ENCODE results near the gene CTSZ. TPM values are rescaled to one million over a fixed set of nuclear protein-coding genes. Genes with fewer than 3 reads are reported as not detected.
"Not testable (repeated sequence)": the region's sequence is repeated elsewhere in the genome, so short reads cannot be mapped to it uniquely, and the experiment has no call there.

Gene CTSZ
- total RNA-seq, 1 donor from 2014 or later, result 48.1 TPM

- no peaks in the 10 kb centered on the region for H3K27me3 Mint-ChIP-seq
- H3K27ac Mint-ChIP-seq, result no peak overlapping the region
- no peak for DNase-seq
Observed at GRCh38 chr20:58992911-58993310, 14.1 kb downstream of the CTSZ start.

DNA sequence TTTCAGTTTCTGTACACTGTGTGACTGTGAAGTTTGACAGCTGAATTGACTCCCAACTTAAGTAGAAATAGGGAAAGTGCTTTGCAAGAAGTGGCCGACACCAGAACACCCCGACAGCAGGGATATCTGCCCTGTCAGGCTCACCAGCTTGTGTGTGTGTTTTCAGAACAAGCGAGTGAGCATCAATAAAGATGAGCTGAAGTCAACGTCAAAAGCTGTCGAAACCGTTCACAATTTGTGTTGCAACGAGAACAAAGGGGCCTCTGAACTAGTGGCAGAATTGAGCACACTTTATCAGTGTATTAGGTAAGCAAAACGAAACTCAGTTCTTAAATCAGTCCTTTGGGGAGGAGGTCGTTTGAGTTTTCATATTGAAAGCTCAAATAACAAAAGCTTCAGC is 15.3 kb downstream of the CTSZ start:
- DNase-seq, result no peak
- intact Hi-C loops (cut with micrococcal nuclease), result no loop called here
- H3K27me3 Mint-ChIP-seq, result no peaks in the 10 kb centered on the region
- H3K4me3 Mint-ChIP-seq, result no peak overlapping the region
- peaks cover 82% of the 10 kb centered on the region for H3K36me3 Mint-ChIP-seq (ENCODE audit: low read depth)
- no peak overlapping the region for H3K27ac Mint-ChIP-seq
- peaks cover 7% of the 10 kb centered on the region for H3K4me1 Mint-ChIP-seq
- no peaks in the 10 kb centered on the region for H3K9me3 Mint-ChIP-seq

More at GRCh38 chr20:58992911-58993310, 14.1 kb downstream of the CTSZ start:
- Mint-ChIP-seq H3K9me3 (no peaks in the 10 kb centered on the region), H3K4me1 (peaks cover 4% of the 10 kb centered on the region), H3K36me3 (ENCODE audit: low read depth) (peaks cover 80% of the 10 kb centered on the region), H3K4me3 (no peak overlapping the region)
- intact Hi-C loops (cut with micrococcal nuclease), result no loop called here

GRCh38 chr20:58990651-58991445 is 16.2 kb downstream of the CTSZ start:
- H3K4me3 Mint-ChIP-seq, result no peak overlapping the region
- no peaks in the 10 kb centered on the region for H3K9me3 Mint-ChIP-seq
- no peak for DNase-seq
- intact Hi-C loops (cut with micrococcal nuclease), result no loop called here
- peaks cover 11% of the 10 kb centered on the region for H3K4me1 Mint-ChIP-seq
- no peak overlapping the region for H3K27ac Mint-ChIP-seq
- peaks cover 78% of the 10 kb centered on the region for H3K36me3 Mint-ChIP-seq (ENCODE audit: low read depth)
- no peaks in the 10 kb centered on the region for H3K27me3 Mint-ChIP-seq

DNA sequence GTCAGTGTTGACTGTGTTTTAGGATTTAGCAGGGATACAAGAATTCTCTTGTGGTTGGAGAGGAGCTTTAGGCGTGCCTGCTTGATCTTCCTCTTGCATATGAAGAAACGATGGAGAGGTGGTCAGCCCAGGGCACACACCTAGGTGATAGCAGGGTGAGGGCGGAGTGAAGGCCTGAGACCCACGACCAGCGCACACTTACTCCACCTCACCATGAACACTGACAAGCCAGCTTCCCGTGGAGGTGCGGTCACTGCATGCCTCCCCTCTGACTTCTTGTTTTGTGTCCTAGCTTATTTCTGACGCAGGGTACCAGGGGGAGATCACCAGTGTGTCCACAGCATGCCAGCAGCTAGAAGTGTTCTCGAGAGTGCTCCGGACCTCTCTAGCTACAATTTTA is 17.9 kb downstream of the CTSZ start:
- DNase-seq, result no peak
- Mint-ChIP-seq H3K27me3 (no peaks in the 10 kb centered on the region), H3K4me3 (no peak overlapping the region), H3K9me3 (no peaks in the 10 kb centered on the region), H3K36me3 (ENCODE audit: low read depth) (peaks cover 69% of the 10 kb centered on the region), H3K4me1 (peaks cover 18% of the 10 kb centered on the region), H3K27ac (no peak overlapping the region)
- intact Hi-C loops (cut with micrococcal nuclease), result no loop called here

GRCh38 chr20:58988565-58988882 is 18.5 kb downstream of the CTSZ start:
- Mint-ChIP-seq H3K9me3 (no peaks in the 10 kb centered on the region), H3K36me3 (ENCODE audit: low read depth) (peaks cover 70% of the 10 kb centered on the region), H3K4me3 (no peak overlapping the region), H3K27ac (no peak overlapping the region), H3K4me1 (peaks cover 23% of the 10 kb centered on the region), H3K27me3 (no peaks in the 10 kb centered on the region)
- intact Hi-C loops (cut with micrococcal nuclease), result no loop called here
- DNase-seq, result no peak

DNA sequence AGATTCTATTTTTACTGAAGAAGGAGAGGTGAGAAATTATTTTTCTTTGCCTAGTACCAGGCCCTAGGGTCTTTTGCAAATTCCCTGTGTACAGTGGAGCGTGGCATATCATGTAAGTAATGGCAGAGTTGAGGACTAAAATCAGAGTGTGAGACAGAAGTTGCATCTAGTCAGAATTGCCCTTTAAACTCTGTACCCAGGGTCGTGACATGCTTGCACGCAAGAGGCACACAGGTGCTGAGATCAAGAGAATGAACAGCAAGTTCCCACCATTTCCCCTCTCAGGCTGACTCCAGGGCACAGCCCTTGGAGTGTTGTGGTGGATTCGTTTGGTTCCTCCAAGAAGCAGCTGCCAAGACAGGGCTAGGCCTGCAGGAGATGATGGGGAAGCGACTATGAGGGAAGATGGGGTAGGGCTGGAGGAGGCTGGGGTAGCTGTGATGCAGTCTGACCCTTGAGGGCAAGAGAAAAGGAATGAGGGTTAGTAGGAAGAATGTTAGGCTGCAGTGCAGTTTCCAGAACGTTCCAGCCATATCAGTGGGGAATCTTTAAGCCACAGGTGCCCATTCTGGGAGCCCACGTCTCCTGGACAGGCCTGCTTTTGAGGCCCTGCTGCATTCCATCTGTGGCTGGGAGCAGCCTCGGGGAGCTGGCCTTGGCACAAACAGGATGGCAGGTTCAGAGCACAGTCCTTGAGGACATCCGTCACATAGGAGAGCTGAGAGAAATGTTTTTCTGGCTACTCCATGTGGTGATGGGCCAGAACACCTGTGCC is 19.1 kb downstream of the CTSZ start:
- Mint-ChIP-seq H3K4me3 (no peak overlapping the region), H3K9me3 (no peaks in the 10 kb centered on the region), H3K36me3 (ENCODE audit: low read depth) (peaks cover 65% of the 10 kb centered on the region), H3K27ac (peak overlapping the region; percentile 12), H3K27me3 (no peaks in the 10 kb centered on the region), H3K4me1 (peaks cover 23% of the 10 kb centered on the region)
- DNase-seq, result no peak
- intact Hi-C loops (cut with micrococcal nuclease), result no loop called here

DNA sequence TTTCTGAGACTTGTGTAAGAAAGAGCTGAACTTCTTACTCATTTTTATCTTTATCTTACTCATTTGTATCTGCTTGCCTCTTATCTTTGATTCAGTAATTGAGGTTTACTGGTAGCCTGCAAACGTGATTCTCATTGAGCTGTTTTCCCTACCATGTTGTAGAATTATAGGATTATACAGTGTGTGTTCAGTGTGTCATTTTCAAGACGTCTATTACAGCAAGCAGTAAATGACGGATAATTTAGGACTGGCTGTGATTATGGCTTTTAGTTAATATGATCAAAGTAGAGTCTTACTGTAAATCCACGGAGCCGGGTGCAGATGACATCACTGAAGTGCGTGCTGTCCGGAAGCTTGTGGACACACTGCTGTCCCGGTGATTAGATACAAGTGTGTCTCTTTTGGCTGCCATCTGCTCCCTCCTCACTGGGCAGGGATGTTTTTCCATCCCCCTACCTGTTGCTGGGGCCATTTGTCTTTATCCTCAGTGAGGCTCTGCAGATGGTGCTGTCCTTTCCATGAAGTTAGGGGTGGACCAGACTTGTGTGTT is 20.0 kb downstream of the CTSZ start:
- H3K4me3 Mint-ChIP-seq, result no peak overlapping the region
- DNase-seq, result no peak

GRCh38 chr20:58986286-58986967 is 20.6 kb downstream of the CTSZ start:
- no peaks in the 10 kb centered on the region for H3K9me3 Mint-ChIP-seq
- peaks cover 33% of the 10 kb centered on the region for H3K4me1 Mint-ChIP-seq
- H3K27me3 Mint-ChIP-seq, result no peaks in the 10 kb centered on the region
- DNase-seq, result no peak
- no peak overlapping the region for H3K4me3 Mint-ChIP-seq
- H3K27ac Mint-ChIP-seq, result no peak overlapping the region
- intact Hi-C loops (cut with micrococcal nuclease), result no loop called here
- H3K36me3 Mint-ChIP-seq (ENCODE audit: low read depth), result peaks cover 61% of the 10 kb centered on the region

More for the DNA sequence above, 20.0 kb downstream of the CTSZ start:
- Mint-ChIP-seq H3K27me3 (no peaks in the 10 kb centered on the region), H3K27ac (no peak overlapping the region), H3K9me3 (no peaks in the 10 kb centered on the region), H3K36me3 (ENCODE audit: low read depth) (peaks cover 64% of the 10 kb centered on the region), H3K4me1 (peaks cover 30% of the 10 kb centered on the region)
- intact Hi-C loops (cut with micrococcal nuclease), result no loop called here

- Mint-ChIP-seq H3K36me3 (ENCODE audit: low read depth) (peaks cover 56% of the 10 kb centered on the region), H3K27ac (no peak overlapping the region), H3K9me3 (no peaks in the 10 kb centered on the region), H3K27me3 (no peaks in the 10 kb centered on the region), H3K4me3 (no peak overlapping the region), H3K4me1 (peaks cover 33% of the 10 kb centered on the region)
- DNase-seq, result no peak
- intact Hi-C loops (cut with micrococcal nuclease), result no loop called here
Observed at GRCh38 chr20:58985656-58986055, 21.4 kb downstream of the CTSZ start.

DNA sequence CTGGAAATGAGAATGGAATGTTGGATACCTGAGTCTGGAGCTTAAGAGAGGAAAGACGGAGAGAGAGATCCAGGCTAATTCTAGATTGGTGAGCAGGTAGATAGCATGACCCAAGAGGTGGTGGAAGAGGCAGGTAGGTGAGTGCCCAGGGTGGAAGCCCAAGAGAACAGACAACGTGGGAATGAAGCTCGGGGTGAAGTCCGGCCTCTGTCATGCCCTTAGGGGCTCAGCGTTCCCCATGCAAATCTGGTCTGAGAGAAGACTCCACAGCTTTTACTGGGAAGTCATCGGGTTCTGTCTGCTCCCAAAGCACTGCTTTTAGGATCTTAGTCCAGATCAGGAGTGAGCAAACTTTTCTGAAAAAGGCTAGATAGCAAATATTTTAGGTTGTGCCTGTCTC is 22.4 kb downstream of the CTSZ start:
- Mint-ChIP-seq H3K27me3 (peaks cover 1% of the 10 kb centered on the region), H3K9me3 (no peaks in the 10 kb centered on the region), H3K36me3 (ENCODE audit: low read depth) (peaks cover 49% of the 10 kb centered on the region), H3K4me3 (no peak overlapping the region), H3K4me1 (peaks cover 33% of the 10 kb centered on the region), H3K27ac (no peak overlapping the region)
- DNase-seq, result no peak
- intact Hi-C loops (cut with micrococcal nuclease), result no loop called here

GRCh38 chr20:58983115-58983468 is 24.0 kb downstream of the CTSZ start:
- Mint-ChIP-seq H3K36me3 (ENCODE audit: low read depth) (peaks cover 38% of the 10 kb centered on the region), H3K4me1 (peaks cover 33% of the 10 kb centered on the region)
- intact Hi-C loops (cut with micrococcal nuclease); H3K9me3 Mint-ChIP-seq; H3K4me3 Mint-ChIP-seq; DNase-seq; H3K27me3 Mint-ChIP-seq; H3K27ac Mint-ChIP-seq: not testable (repeated sequence)

DNA sequence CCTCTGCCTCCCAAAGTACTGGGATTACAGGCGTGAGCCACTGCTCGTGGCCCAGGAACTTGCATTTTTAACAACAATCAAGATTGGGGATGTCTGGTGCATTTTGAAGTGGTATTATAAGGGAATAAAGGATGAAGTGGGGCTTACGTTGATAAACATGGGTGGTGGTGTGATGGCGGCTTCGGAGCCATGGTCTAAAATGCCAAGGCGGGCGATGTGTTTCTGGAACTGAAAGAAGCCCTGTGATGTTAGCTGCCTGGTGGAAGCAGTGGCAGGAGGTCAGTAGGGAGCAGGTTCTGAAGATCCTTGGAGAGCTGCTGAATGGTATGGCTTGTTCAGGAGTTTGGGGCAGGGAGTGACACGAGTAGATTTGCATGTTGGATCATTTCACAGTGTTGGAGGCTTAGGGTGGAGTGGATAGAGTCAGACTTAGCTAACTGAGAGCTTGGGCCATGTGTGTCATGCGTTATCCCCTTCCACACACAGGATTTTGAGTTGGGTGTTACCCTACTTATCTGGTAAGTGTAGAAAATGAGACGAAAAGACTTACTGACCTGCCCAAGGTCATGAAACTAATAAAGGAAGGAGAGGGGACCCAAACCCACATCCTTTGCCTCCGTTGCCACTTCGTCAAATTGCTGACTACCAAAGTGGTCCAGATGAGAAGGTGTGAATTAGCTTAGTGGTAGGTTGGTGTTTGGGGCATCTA is 24.5 kb downstream of the CTSZ start:
- no peak for DNase-seq
- Mint-ChIP-seq H3K9me3 (no peaks in the 10 kb centered on the region), H3K27me3 (peaks cover 9% of the 10 kb centered on the region), H3K4me3 (peak overlapping the region; percentile 94), H3K36me3 (ENCODE audit: low read depth) (peaks cover 33% of the 10 kb centered on the region), H3K4me1 (peaks cover 33% of the 10 kb centered on the region), H3K27ac (peak overlapping the region; percentile 91)
- intact Hi-C loops (cut with micrococcal nuclease), result no loop called here

DNA sequence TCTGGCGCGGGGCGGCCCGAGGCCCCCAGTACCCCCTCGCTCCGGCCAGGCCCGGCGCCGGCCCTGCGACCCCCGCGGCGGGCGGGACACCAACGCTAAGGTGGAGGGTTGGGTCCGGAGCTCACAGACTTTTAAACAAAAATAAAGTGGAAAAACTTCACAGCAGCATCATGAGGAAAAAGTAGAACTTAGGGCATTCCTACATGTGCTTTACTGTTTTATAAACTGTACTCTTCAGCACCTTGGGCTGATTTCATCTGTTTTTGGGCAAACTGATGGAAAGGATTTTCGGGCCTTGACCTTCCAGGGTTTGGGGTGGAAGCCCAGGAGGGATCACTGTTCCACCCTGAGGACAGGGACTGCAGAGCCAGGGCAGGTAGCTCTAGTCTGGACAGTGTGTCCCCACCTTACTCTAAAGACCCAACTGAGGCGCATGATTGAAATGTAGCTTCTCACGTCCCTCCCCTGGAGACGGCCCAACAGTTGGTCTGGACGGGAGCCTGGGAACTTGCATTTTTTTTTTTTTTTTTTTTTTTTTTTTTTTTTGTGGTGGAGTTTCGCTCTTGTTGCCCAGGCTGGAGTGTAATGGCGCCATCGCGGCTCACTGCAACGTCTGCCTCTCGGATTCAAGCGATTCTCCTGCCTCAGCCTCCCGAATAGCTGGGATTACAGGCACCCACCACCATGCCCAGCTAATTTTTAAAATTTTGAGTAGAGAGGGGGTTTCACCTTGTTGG is 25.3 kb downstream of the CTSZ start:
- no peaks in the 10 kb centered on the region for H3K9me3 Mint-ChIP-seq
- H3K27me3 Mint-ChIP-seq, result peaks cover 9% of the 10 kb centered on the region
- peaks cover 26% of the 10 kb centered on the region for H3K36me3 Mint-ChIP-seq (ENCODE audit: low read depth)
- intact Hi-C loops (cut with micrococcal nuclease), result loop anchor here (1.0 to 2.0 kb wide), 5 partner anchors 25 to 331 kb away; partner anchors contain the start of genes ATP5F1E and CTSZ
- peak; percentile 71 for DNase-seq
- H3K4me1 Mint-ChIP-seq, result peaks cover 32% of the 10 kb centered on the region
- peak overlapping the region; percentile 94 for H3K4me3 Mint-ChIP-seq
- peak overlapping the region; percentile 91 for H3K27ac Mint-ChIP-seq
